Amniotic epithelial cell (primary cell): ENCODE measurements around the gene EPHA4.

ENCODE experiments used
- DNase-seq: peaks from one replicate; pipeline ENCODE4 v3.0.0-alpha.2; 2010; ENCODE audit warnings: low read depth

EPHA4 gene

GRCh38 chr2:221473451-221473850 is 98.7 kb downstream of the EPHA4 start:
- no peak for DNase-seq

GRCh38 chr2:221468317-221468716 is 103.8 kb downstream of the EPHA4 start:
- DNase-seq = no peak

GRCh38 chr2:221467610-221468009 is 104.5 kb downstream of the EPHA4 start:
- no peak for DNase-seq

GRCh38 chr2:221466744-221467143 is 105.4 kb downstream of the EPHA4 start:
- no peak for DNase-seq

GRCh38 chr2:221465776-221466175 is 106.3 kb downstream of the EPHA4 start:
- DNase-seq = no peak

GRCh38 chr2:221464971-221465370 is 107.1 kb downstream of the EPHA4 start:
- no peak for DNase-seq

DNA sequence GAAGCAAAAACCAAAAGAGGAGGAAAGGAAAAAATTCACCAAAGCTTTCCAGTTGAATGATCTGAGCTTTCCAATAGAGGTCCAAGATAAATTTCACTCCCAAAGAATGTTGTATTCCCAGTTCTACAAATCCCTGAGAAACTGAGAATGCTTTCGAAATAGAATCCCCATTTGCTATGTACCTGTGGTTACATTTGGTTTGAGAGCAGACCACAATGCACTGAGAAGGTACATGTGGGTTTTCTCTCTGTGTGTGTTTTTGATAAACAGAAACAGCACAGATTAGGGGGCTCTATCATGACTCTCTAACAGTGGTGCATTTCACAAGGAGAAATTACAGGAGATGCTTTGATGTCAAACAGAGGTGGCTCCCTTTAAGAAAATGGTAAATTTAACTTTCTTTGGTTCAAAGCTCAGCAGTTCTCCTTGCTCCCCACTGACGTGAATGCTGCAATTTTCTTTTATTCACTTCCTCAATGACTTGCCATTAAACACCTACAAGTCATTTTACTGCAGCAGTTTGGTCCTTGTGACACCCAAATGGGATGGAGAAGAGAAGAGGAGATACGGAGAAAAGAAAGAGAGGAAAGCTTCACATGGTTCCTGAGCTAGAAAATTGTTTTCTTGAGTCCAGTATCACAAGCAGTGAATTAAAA is 108.7 kb downstream of the EPHA4 start:
- peak; percentile 47 for DNase-seq

DNA sequence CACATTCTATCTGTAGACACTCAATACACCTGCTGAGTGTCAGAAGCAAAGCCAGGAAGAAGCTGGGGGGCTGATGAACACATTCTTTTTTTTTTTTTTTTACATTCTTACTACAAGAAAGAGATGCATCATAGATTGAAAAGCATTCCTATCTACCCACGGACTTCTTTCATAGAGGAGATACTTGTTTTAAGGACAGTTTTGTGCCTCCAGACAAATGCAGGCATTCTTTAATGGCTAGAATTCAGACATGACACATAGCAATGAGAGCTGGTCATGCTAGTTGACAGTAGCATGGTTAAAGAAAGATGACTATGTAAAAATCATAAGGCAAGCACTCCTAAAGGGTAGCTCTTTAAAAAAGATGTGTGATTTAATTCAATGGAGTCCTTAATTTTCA is 110.2 kb downstream of the EPHA4 start:
- DNase-seq = no peak

- DNase-seq = no peak
These were observed 112.0 kb downstream of the EPHA4 start for GRCh38 chr2:221460136-221460535.

- DNase-seq = no peak
These were observed 113.5 kb downstream of the EPHA4 start for GRCh38 chr2:221458578-221458977.

- peak; percentile 19 for DNase-seq
These were observed 116.9 kb downstream of the EPHA4 start for GRCh38 chr2:221455214-221455613.

- no peak for DNase-seq
These were observed 117.5 kb downstream of the EPHA4 start for GRCh38 chr2:221454459-221455105.

- DNase-seq = no peak
These were observed 120.0 kb downstream of the EPHA4 start for GRCh38 chr2:221451862-221452788.

GRCh38 chr2:221450280-221450679 is 121.8 kb downstream of the EPHA4 start:
- DNase-seq = no peak

- no peak for DNase-seq
These were observed 122.7 kb downstream of the EPHA4 start for GRCh38 chr2:221449406-221449805.

- no peak for DNase-seq
These were observed 123.2 kb downstream of the EPHA4 start for GRCh38 chr2:221448844-221449390.

DNA sequence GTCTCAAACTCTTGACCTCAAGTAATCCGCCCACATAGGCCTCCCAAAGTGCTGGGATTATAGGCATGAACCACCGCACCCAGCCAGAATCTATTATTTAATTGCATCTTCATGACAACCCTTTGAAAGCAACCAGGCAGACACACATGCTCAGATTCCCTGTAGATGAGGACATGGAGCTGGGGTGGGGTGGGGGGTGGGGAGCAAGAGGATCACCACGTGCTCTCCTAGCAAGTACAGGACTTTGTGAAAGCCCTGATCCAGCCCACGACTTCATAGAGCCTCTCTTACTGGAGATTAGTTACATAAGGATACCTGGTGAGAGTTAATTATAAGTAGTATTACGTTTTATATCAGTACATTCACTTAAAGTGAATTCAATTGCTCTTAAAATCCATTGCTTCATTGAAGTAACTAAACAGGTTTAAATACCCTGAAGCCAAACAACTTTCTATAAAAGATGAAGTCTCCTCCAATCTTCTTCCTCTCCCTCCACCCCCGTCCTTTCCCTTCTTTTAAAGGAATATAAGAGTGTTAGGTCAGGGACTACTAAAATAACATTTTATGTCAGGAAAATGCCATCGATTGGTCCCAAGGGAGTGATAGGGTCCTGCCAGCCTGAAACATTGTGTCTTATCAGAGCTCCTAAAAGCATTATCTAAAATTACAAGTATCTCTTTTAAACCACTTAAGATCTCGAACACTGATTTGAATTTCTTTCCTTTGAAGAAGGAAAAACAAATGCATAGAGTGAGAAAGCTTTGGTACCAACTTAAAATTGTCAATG is 123.9 kb downstream of the EPHA4 start:
- peak; percentile 24 for DNase-seq

DNA sequence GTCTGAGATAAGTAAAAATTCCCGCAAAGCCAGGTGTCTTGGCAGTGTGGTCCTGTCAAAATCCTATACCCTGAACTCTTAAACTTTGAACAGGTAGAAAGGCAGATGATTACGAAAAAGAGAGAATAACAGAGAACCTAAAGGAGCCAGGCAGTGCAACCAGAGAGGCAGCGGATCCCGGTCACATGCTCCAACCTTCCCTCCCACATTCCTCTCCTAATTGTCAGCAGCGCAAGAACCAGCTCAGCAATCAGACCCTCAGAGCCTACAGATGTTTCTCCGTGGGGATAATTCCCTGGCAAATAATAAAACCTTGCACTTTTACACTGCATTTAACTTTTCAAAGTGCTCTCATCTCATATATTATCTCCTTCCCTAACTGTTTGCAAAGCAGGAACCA is 124.8 kb downstream of the EPHA4 start:
- DNase-seq = peak; percentile 73

GRCh38 chr2:221446140-221446539 is 126.0 kb downstream of the EPHA4 start:
- no peak for DNase-seq

- DNase-seq = peak; percentile 79
These were observed 128.0 kb downstream of the EPHA4 start for GRCh38 chr2:221444106-221444505.

- no peak for DNase-seq
These were observed 128.5 kb downstream of the EPHA4 start for GRCh38 chr2:221443645-221444044.

DNA sequence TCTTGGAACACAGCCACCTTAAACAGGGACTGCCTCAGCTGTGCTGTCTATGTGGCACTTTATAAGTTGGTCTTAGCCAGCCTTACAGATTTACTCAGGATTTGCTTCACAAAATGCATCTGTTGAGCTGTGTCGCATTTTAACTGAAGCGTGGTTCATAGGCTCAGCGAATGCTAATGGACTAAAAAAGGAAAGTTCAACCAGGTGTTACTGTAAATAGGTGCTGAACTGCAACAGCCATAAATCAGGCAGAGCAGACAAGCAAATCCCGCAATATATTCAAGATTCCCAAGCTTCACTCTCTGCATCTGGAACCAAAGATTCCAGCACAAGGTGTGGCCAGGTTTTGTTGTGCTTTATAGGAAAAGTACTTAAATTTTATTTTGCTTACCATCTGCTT is 130.0 kb downstream of the EPHA4 start:
- no peak for DNase-seq
